HG03460 (cell line): ENCODE results near the gene TMPRSS6.

Experiments used
- ATAC-seq: cut with Tn5 transposase; IDR thresholded peaks from one replicate; pipeline ENCODE4 v1.9.1; 2021; ENCODE audit not compliant: unreplicated experiment

Gene TMPRSS6

GRCh38 chr22:37069719-37070118, 39.8 kb downstream of the TMPRSS6 start:
- ATAC-seq, result no peak

GRCh38 chr22:37069319-37069718, 40.2 kb downstream of the TMPRSS6 start:
- no peak for ATAC-seq

- no peak for ATAC-seq
Measured at GRCh38 chr22:37068859-37069258, 40.7 kb downstream of the TMPRSS6 start.

- no peak for ATAC-seq
Measured at GRCh38 chr22:37067428-37067827, 42.1 kb downstream of the TMPRSS6 start.

GRCh38 chr22:37065961-37066360, 43.6 kb downstream of the TMPRSS6 start:
- no peak for ATAC-seq

GRCh38 chr22:37065180-37065579, 44.3 kb downstream of the TMPRSS6 start:
- ATAC-seq, result no peak

- ATAC-seq, result no peak
Measured at GRCh38 chr22:37064553-37064952, 45.0 kb downstream of the TMPRSS6 start.

- no peak for ATAC-seq
Measured at GRCh38 chr22:37063431-37064420, 45.8 kb downstream of the TMPRSS6 start.

GRCh38 chr22:37062702-37063381, 46.7 kb downstream of the TMPRSS6 start:
- no peak for ATAC-seq

- ATAC-seq, result no peak
Measured at GRCh38 chr22:37062376-37062675, 47.2 kb downstream of the TMPRSS6 start.

GRCh38 chr22:37061611-37062375, 47.7 kb downstream of the TMPRSS6 start:
- ATAC-seq, result no peak

- ATAC-seq, result no peak
Measured at GRCh38 chr22:37060801-37061610, 48.5 kb downstream of the TMPRSS6 start.

GRCh38 chr22:37059876-37060449, 49.5 kb downstream of the TMPRSS6 start:
- ATAC-seq, result no peak

- ATAC-seq, result no peak
Measured at GRCh38 chr22:37058917-37059701, 50.4 kb downstream of the TMPRSS6 start.

GRCh38 chr22:37057796-37058510, 51.6 kb downstream of the TMPRSS6 start:
- ATAC-seq, result no peak

- ATAC-seq, result no peak
Measured at GRCh38 chr22:37057226-37057625, 52.3 kb downstream of the TMPRSS6 start.

- ATAC-seq, result no peak
Measured at GRCh38 chr22:37056246-37056645, 53.3 kb downstream of the TMPRSS6 start.

GRCh38 chr22:37054600-37055365, 54.7 kb downstream of the TMPRSS6 start:
- ATAC-seq, result no peak
